NB4 (cell line): ENCODE measurements around the gene JAKMIP2.

ENCODE experiments used
- CTCF ChIP-seq: IDR thresholded peaks from one replicate; pipeline ENCODE4 v1.5.1; 2012; ENCODE audit warnings: low read depth, low read length
- MAX ChIP-seq: IDR thresholded peaks from 2 replicates; pipeline ENCODE4 v1.6.1; 2011; ENCODE audit warnings: low read depth, low read length

GRCh38 chr5:147547730-147548129 lies 234.8 kb downstream of the JAKMIP2 start:
- no peak for TF ChIP-seq CTCF
- no peak for TF ChIP-seq MAX
